ENCODE measurements around the gene CENPX. TPM values are rescaled to one million over a fixed set of nuclear protein-coding genes. Genes with fewer than 3 reads are reported as not detected.

CENPX gene
- total and polyA plus RNA-seq, 2 of the 13 experiments (the other 11 are each of a cell fraction or from before 2014, with no cell fraction given) = 92.7 to 170 TPM

GRCh38 chr17:81991684-81992305 lies 30.9 kb downstream of the CENPX start (continued):
- TF ChIP-seq SNAPC2 (CRISPR knock-in tag; IDR thresholded peaks at IDR 0.05) = peak; percentile 97
- TF ChIP-seq ISX (CRISPR knock-in tag; conservative IDR thresholded peaks at IDR 0.05) = peak; percentile 80; the same call in 1 of the 2 replicates
- TF ChIP-seq NCOA5 (CRISPR knock-in tag; IDR thresholded peaks at IDR 0.05) = no peak
- peak; percentile 49 for TF ChIP-seq ZNF616 (CRISPR knock-in tag; IDR thresholded peaks at IDR 0.05; ENCODE audit: low read depth)
- TF ChIP-seq NFE2L1 (CRISPR knock-in tag; IDR thresholded peaks at IDR 0.05; ENCODE audit: borderline replicate concordance) = no peak
- no peak for TF ChIP-seq SOX6 (IDR thresholded peaks at IDR 0.05)
- TF ChIP-seq SOX6 (CRISPR knock-in tag; IDR thresholded peaks at IDR 0.05) = peak; percentile 65
- TF ChIP-seq, protein P1, sequence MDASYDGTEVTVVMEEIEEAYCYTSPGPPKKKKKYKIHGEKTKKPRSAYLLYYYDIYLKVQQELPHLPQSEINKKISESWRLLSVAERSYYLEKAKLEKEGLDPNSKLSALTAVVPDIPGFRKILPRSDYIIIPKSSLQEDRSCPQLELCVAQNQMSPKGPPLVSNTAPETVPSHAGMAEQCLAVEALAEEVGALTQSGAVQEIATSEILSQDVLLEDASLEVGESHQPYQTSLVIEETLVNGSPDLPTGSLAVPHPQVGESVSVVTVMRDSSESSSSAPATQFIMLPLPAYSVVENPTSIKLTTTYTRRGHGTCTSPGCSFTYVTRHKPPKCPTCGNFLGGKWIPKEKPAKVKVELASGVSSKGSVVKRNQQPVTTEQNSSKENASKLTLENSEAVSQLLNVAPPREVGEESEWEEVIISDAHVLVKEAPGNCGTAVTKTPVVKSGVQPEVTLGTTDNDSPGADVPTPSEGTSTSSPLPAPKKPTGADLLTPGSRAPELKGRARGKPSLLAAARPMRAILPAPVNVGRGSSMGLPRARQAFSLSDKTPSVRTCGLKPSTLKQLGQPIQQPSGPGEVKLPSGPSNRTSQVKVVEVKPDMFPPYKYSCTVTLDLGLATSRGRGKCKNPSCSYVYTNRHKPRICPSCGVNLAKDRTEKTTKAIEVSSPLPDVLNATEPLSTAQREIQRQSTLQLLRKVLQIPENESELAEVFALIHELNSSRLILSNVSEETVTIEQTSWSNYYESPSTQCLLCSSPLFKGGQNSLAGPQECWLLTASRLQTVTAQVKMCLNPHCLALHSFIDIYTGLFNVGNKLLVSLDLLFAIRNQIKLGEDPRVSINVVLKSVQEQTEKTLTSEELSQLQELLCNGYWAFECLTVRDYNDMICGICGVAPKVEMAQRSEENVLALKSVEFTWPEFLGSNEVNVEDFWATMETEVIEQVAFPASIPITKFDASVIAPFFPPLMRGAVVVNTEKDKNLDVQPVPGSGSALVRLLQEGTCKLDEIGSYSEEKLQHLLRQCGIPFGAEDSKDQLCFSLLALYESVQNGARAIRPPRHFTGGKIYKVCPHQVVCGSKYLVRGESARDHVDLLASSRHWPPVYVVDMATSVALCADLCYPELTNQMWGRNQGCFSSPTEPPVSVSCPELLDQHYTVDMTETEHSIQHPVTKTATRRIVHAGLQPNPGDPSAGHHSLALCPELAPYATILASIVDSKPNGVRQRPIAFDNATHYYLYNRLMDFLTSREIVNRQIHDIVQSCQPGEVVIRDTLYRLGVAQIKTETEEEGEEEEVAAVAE (CRISPR knock-in tag; IDR thresholded peaks at IDR 0.05; ENCODE audit: borderline replicate concordance) = peak; percentile 89
- peak; percentile 11; the same call in 1 of the 2 replicates for TF ChIP-seq ZNF75D (CRISPR knock-in tag; IDR thresholded peaks at IDR 0.05; ENCODE audit: borderline replicate concordance)
- no peak for TF ChIP-seq SP140L (CRISPR knock-in tag; IDR thresholded peaks at IDR 0.05; ENCODE audit: borderline replicate concordance)
- TF ChIP-seq DMAP1 (CRISPR knock-in tag; IDR thresholded peaks at IDR 0.05) = peak; percentile 93
- TF ChIP-seq ZNF788 (CRISPR knock-in tag; IDR thresholded peaks at IDR 0.05; ENCODE audit: borderline replicate concordance) = peak; percentile 92
- TF ChIP-seq PHB2 (IDR thresholded peaks at IDR 0.05; ENCODE audit: partially characterized antibody) = no peak
- TF ChIP-seq ZFP91 (CRISPR knock-in tag; IDR thresholded peaks at IDR 0.05; ENCODE audit: borderline replicate concordance) = peak; percentile 93
- peak; percentile 88 for TF ChIP-seq ZNF563 (CRISPR knock-in tag; IDR thresholded peaks at IDR 0.05)
- TF ChIP-seq JUN (CRISPR knock-in tag; IDR thresholded peaks at IDR 0.05) = no peak
- TF ChIP-seq RAD51 (IDR thresholded peaks at IDR 0.05; ENCODE audit: borderline replicate concordance) = no peak
- TF ChIP-seq MTERF4 (CRISPR knock-in tag; IDR thresholded peaks at IDR 0.05) = peak; percentile 79; the same call in 1 of the 2 replicates
- TF ChIP-seq, protein P2, sequence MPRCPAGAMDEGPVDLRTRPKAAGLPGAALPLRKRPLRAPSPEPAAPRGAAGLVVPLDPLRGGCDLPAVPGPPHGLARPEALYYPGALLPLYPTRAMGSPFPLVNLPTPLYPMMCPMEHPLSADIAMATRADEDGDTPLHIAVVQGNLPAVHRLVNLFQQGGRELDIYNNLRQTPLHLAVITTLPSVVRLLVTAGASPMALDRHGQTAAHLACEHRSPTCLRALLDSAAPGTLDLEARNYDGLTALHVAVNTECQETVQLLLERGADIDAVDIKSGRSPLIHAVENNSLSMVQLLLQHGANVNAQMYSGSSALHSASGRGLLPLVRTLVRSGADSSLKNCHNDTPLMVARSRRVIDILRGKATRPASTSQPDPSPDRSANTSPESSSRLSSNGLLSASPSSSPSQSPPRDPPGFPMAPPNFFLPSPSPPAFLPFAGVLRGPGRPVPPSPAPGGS (CRISPR knock-in tag; IDR thresholded peaks at IDR 0.05) = peak; percentile 74; the same call in 1 of the 2 replicates
- no peak for TF ChIP-seq SIN3B (IDR thresholded peaks at IDR 0.05; ENCODE audit: low read length)

Data from HepG2 (cell line).